GM12872 (cell line): ENCODE data around the gene NEGR1.

Experiments used
- TF ChIP-seq, protein P1 (sequence below): IDR thresholded peaks from 3 replicates; pipeline ENCODE4 v1.5.1; 2011; ENCODE audit warnings: low read depth, mild to moderate bottlenecking, low read length, moderate library complexity; ENCODE audit not compliant: insufficient read depth

Gene NEGR1

DNA sequence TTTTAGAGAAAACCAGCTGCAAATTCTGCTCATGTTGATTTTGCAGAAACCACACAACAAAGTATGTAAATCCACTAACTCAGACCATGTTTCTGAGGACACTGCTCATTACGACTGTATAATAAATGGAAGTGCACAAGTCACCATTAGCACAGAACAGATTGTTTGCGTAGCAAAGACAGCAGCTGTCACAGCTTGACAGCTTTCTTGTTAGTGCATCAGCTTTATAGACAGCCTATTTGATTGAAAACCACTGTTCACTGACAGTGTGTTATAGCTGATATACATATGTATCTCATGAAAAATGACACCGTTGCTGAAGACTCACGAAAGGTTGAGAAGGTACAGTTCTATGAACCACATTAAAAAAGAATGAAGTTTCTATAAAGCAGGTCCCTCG is 641.3 kb downstream of the NEGR1 start:
- TF ChIP-seq, protein P1, sequence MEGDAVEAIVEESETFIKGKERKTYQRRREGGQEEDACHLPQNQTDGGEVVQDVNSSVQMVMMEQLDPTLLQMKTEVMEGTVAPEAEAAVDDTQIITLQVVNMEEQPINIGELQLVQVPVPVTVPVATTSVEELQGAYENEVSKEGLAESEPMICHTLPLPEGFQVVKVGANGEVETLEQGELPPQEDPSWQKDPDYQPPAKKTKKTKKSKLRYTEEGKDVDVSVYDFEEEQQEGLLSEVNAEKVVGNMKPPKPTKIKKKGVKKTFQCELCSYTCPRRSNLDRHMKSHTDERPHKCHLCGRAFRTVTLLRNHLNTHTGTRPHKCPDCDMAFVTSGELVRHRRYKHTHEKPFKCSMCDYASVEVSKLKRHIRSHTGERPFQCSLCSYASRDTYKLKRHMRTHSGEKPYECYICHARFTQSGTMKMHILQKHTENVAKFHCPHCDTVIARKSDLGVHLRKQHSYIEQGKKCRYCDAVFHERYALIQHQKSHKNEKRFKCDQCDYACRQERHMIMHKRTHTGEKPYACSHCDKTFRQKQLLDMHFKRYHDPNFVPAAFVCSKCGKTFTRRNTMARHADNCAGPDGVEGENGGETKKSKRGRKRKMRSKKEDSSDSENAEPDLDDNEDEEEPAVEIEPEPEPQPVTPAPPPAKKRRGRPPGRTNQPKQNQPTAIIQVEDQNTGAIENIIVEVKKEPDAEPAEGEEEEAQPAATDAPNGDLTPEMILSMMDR: no peak

DNA sequence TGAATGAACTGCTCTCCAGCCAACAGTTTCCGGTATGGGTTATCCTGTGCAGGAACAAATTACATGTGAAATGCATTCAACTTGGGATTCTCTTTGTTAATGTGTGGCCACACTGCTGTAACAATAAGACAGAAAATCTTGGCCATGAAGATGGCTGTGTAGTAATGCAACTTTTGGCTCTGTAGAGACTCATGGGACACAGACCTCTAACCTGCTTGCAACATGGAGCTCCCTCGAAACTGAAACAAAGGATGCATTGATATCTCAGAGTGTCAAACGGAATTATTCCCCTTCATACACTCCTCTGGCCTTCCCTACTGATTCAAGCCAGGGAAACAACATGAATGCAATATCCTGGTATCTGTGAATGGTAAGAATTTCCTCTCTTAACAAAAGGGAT is 642.2 kb downstream of the NEGR1 start:
- TF ChIP-seq, protein P1: no peak

DNA sequence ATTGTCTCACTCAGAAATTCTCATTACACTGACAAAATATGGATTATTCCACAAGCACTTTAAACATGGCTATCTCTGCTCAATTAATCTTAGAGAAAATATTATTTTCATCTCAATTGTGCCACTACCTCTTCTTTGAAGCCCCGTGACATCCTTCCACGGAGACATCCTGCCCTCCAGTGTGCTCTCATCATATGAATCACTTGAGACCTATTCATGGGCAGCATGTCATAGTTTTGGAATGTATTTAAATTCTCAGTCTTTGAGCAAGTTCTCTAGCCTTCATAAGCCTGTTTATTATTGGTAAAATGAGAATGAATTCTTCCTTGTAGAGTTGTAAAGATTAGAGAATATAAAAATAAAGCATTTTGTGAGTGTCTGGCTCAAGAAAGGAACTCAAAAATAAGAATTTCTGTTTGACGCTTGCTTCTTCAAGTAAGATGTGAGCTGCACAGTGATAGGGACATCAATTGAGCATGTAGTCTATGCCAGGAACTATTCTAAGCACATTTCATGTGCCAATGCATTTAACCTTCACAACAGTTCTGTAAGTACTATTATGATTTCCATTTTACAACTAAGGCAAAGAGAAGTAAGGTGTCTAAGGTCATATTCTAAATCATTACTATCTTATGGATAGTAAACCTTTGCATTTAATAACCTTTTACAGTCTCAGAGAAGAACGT is 644.1 kb downstream of the NEGR1 start:
- TF ChIP-seq, protein P1: no peak

DNA sequence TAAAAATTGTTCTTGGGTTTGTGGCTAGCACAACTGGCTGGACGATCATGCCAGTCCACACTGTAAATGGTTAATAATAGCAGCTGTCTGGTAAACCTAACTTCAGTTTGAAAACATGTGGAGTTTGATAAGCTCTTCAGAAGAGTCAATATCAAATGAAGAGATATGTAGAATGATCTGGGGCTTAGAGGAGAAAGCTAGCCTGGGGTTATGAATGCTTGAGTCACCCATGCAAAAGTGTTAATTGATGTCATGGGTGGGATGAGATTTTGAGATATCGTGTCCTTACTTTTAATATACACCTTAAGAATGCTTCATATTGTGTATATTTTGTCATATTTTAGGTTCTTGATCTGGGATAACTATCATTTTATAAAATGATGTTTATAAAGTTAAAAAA is 646.8 kb downstream of the NEGR1 start:
- TF ChIP-seq, protein P1: no peak

DNA sequence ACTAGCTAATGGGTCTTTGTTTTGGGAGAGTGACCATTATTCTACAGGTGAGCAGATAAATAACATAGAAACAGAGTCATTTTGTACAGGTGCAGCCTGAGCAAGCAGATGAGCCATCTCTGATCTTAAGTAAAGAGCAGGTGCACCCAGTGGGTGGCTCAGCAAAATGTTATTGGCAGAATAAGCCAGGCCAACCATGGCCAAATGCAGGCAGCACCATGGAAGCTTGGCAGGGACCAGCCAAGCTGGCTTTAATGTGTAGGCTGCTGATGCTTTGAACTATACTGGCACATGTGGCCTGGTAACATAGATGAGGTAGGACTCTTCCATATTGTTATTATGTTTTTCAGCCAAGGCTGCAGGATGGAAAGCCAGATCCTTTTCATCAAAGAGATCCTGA is 648.2 kb downstream of the NEGR1 start:
- TF ChIP-seq, protein P1: no peak

DNA sequence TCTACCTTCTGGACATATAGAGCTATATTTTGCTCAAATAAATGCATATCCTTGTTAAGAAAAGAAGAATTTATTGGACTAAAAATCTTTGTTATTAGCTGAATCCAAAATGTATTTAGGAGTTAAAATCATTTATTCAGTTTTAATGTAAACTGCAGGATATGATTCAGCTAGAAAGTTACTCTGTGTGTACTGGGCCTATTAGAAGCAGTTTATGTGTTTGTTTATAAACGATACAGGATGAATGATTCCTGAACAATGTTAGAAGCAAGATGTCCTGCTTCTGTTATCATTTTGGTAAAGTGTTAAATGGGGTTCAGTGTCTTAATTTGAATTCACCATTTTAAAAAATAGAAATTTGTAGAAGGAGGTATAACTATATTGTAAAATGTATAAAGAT is 652.3 kb downstream of the NEGR1 start:
- TF ChIP-seq, protein P1: no peak

DNA sequence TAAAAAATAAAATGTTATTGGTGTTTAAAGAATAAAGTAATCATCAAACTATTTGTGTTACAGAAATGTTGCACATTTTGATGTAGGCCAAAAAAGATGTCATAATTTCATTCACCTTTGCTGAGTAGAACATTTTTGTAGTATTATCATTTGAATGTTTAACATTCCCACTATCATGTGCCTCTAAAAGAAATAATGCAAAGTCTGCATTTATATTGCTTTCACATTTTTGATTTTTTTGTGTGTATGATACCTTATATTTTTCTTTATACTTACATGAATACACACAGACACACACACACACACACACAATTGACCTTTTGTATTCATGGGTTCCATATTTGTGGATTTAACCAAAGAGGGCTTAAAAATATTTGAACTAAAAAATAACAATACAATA is 657.3 kb downstream of the NEGR1 start:
- TF ChIP-seq, protein P1: no peak
